Measurements from ENCODE around the gene SULT4A1. TPM values are rescaled to one million over a fixed set of nuclear protein-coding genes. Genes with fewer than 3 reads are reported as not detected.

SULT4A1 gene
- total RNA-seq, 1 experiment from 2014 or later, result 8.4 TPM

DNA sequence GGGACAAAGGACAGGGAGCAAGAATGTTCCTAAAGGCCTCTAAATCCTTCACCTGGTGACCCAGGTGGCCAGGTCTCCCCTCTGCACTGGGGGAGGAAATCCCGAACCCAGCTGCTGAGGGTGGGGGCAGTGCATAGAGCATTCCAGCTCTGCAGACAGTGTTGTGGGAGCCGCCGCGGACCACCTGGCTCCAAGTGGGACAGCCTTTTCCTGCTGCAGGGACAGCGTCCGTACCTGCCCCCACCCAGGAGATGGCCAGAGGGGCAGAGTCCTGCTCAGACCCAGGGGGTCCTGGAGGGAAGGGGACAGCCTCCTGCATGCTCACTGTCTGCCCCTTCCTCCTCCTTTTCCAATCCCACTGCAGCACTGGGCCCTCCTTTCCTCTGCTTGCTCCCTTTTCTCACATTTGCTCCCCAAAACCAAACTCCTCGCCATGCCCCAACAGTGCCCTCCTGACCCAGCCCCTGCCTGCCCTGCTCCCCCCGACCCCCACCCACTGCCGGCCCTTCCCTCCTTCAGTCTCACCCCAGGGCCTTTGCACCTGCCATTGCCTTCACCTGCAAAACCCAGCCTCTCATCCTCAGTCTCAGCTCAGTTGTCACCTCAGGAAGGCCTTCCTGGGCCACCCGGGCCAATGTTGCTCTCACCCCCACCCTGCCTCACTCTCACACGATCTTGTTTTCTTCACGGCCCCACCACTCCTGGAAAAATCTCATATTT is 16.7 kb upstream of the SULT4A1 start (continued):
- TF ChIP-seq SIN3A (IDR thresholded peaks at IDR 0.05; ENCODE audit: low read depth) (no peak), YY1 (IDR thresholded peaks at IDR 0.05; ENCODE audit: extremely low read depth, insufficient replicate concordance, low read depth, low read length) (no peak)

DNA sequence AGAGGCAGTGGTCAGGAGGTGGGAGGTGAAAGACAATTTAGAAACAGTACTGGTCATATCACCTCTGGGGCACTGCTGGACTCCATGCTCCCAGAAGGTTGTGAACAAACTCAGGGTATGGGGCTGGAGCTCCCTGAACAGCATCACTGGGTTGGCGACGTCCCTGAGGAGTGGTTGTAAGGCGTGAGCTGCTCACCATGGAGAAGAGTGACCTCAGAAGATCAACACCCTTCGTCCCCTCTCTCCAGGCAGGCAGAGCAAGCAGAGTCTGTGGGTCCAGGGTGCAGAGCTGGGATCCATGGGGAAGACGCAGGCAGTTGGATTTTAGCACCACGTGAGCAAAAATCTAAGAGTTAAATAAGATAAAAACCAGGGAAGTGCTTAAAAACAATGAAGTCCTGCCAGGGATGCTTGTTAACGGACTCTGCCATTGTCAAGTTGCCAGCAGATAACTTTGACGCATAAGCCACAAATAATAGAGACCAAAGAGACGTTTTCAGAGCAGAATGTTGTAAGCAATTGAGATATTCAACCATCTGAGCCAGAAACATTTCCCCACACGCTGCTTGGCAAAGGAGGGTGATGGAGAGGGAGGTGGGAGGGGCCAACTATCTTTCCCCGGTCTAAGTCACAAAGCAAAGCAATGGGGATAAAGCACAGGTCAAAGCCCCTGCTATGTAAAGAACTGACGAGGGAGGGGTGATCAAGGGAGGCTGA is 15.9 kb upstream of the SULT4A1 start:
- Histone ChIP-seq H3K9me3 (ENCODE audit: control insufficient read depth in 1 of 2, insufficient read depth in 1 of 2, low read depth in 1 of 2, low read length in 2 of 2) (no peaks in the 10 kb centered on the region), H3K4me2 (ENCODE audit: low read length) (no peak overlapping the region), H4K20me1 (ENCODE audit: insufficient read depth) (no peaks in the 10 kb centered on the region), H3K27ac (ENCODE audit: low read depth, low read length) (no peak overlapping the region), H2AFZ (ENCODE audit: low read depth, low read length, poor library complexity, severe bottlenecking) (no peak overlapping the region), H3K4me1 (ENCODE audit: control insufficient read depth in 1 of 2, insufficient read depth in 2 of 2, low read length in 2 of 2) (peaks cover 0 to 6% of the 10 kb centered on the region in 2 experiments; a peak in 1 of 4 replicates), H3K9me2 (ENCODE audit: insufficient read depth) (no peaks in the 10 kb centered on the region), H3K36me3 (ENCODE audit: control insufficient read depth in 1 of 2, insufficient read depth in 2 of 2, low read length in 2 of 2) (no peaks in the 10 kb centered on the region), H3K4me3 (replicated peaks in 1 of 2; ENCODE audit: low read depth in 1 of 2, low read length in 2 of 2) (no peak overlapping the region), H3K27me3 (ENCODE audit: insufficient read depth, low read length) (no peaks in the 10 kb centered on the region), H3K79me2 (ENCODE audit: insufficient read depth, low read length) (no peaks in the 10 kb centered on the region), H3K9ac (ENCODE audit: low read length) (no peak overlapping the region)
- CTCF ChIA-PET, result interaction anchor here (1.6 kb wide), 1 partner anchor 9 kb away, joined by 3 read pairs; no protein-coding TSS in a partner anchor
- intact Hi-C loops (cut with micrococcal nuclease), result no loop called here
- ATAC-seq (no peak), DNase-seq (ENCODE audit: low read depth, low spot score) (no peak)
- POLR2A ChIA-PET, result interaction anchor here (1.0 kb wide), 1 partner anchor 11 kb away, joined by 3 read pairs; no protein-coding TSS in a partner anchor
- BruUV-seq (replicated peaks), result no TSS peak
- TF ChIP-seq JUND (IDR thresholded peaks at IDR 0.05), result no peak
- TF ChIP-seq SIN3A (IDR thresholded peaks at IDR 0.05; ENCODE audit: low read depth), result no peak
- no peak for TF ChIP-seq CBX3 (IDR thresholded peaks at IDR 0.05; ENCODE audit: low read depth)
- no peak for TF ChIP-seq POLR2AphosphoS5 (IDR thresholded peaks at IDR 0.05; ENCODE audit: low read depth, low read length)
- RAD21 ChIA-PET (ENCODE audit: low non-redundant PET in 1 of 2, low total read pairs in 2 of 2, uncharacterized antibody in 2 of 2, unreplicated experiment in 2 of 2), result no interaction called here

Data from HCT116 (cell line).